ENCODE results near the gene MFAP4.

The MFAP4 gene

DNA sequence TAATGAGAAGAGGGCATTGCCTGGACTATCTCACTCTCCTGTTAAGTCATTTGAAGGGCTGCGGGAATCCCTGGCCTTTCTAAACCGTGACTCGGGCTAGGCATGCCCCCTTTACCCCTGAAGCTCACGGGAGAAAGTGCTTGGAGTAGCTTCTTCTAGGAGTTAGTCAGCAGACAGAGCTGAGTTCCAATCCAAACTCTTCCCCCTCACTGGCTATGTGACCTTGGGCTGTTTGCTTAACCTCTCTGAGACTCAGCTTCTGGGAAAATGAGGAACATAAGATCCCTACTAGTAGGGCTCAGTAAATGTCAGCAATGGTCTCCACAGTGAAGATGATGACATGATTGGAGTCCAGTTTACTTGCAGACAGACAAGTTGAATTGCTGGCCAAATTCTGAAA lies 18.8 kb downstream of the MFAP4 start:
- TF ChIP-seq TAF1 (IDR thresholded peaks at IDR 0.05; ENCODE audit: low read depth), result no peak
- TF ChIP-seq EGR1 (IDR thresholded peaks at IDR 0.05), result no peak
- TF ChIP-seq CEBPB (IDR thresholded peaks at IDR 0.05), result no peak
- TF ChIP-seq, protein P1, sequence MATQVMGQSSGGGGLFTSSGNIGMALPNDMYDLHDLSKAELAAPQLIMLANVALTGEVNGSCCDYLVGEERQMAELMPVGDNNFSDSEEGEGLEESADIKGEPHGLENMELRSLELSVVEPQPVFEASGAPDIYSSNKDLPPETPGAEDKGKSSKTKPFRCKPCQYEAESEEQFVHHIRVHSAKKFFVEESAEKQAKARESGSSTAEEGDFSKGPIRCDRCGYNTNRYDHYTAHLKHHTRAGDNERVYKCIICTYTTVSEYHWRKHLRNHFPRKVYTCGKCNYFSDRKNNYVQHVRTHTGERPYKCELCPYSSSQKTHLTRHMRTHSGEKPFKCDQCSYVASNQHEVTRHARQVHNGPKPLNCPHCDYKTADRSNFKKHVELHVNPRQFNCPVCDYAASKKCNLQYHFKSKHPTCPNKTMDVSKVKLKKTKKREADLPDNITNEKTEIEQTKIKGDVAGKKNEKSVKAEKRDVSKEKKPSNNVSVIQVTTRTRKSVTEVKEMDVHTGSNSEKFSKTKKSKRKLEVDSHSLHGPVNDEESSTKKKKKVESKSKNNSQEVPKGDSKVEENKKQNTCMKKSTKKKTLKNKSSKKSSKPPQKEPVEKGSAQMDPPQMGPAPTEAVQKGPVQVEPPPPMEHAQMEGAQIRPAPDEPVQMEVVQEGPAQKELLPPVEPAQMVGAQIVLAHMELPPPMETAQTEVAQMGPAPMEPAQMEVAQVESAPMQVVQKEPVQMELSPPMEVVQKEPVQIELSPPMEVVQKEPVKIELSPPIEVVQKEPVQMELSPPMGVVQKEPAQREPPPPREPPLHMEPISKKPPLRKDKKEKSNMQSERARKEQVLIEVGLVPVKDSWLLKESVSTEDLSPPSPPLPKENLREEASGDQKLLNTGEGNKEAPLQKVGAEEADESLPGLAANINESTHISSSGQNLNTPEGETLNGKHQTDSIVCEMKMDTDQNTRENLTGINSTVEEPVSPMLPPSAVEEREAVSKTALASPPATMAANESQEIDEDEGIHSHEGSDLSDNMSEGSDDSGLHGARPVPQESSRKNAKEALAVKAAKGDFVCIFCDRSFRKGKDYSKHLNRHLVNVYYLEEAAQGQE (IDR thresholded peaks at IDR 0.05; ENCODE audit: low read depth), result no peak
- no peak for TF ChIP-seq RAD21 (IDR thresholded peaks at IDR 0.05; ENCODE audit: low read depth)
- no peak for TF ChIP-seq CREB1 (IDR thresholded peaks at IDR 0.05; ENCODE audit: low read depth)
- no peak for TF ChIP-seq USF1 (IDR thresholded peaks at IDR 0.05)
- no peak for TF ChIP-seq TCF12 (IDR thresholded peaks at IDR 0.05; ENCODE audit: low read depth)
- no peak for TF ChIP-seq FOXM1 (IDR thresholded peaks at IDR 0.05; ENCODE audit: borderline replicate concordance, low read depth)
- TF ChIP-seq NFIC (IDR thresholded peaks at IDR 0.05), result no peak
- TF ChIP-seq ZBTB7A (IDR thresholded peaks at IDR 0.05; ENCODE audit: low read depth), result no peak
- no peak for TF ChIP-seq YY1 (IDR thresholded peaks at IDR 0.05; ENCODE audit: low read depth)
- no peak for TF ChIP-seq TEAD4 (IDR thresholded peaks at IDR 0.05)
- TF ChIP-seq EP300 (IDR thresholded peaks at IDR 0.05; ENCODE audit: borderline replicate concordance), result no peak

- TF ChIP-seq, protein P2, sequence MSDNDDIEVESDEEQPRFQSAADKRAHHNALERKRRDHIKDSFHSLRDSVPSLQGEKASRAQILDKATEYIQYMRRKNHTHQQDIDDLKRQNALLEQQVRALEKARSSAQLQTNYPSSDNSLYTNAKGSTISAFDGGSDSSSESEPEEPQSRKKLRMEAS (IDR thresholded peaks at IDR 0.05), result no peak
- TF ChIP-seq CEBPB (IDR thresholded peaks at IDR 0.05), result no peak
Observed at GRCh38 chr17:19366637-19366972, 20.4 kb downstream of the MFAP4 start.

DNA sequence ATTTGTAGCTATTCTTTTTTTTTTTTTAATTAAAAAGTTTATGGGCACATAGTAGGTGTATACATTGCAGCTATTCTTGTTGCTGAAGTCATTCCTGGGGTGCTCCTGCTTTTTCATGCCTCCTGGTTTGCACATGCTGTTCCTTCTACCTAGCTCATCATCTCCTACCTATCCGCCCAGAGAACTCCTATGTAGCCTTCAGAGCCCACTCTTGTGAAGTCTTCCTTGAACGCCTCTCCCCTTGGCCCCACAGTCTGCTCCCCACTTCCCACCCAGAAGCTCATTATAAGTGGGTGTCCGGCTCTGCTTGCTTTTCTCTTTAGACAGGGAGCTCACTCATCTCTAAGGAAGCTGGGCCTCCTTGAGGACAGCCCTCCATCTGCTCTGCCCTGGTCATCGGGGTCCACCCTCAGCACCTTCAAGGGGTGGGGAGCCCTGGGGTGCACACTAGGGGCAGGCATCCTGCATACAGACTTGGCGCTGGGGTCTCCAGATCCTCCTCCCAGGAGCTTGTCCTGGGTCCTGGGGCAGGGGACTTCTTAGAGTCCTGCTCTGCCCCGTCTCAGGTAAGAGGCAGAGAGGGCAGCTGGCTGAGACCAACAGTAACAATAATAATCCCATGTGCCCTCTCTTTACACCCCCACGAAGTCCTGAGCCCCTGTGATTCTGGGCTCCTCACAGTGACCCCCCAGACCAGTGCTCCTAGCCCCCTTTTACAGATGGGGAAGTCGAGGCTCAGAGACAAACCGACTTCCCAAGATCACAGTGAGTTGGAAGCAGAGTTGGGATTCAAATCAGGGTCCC lies 21.0 kb downstream of the MFAP4 start:
- no peak for TF ChIP-seq YY1 (IDR thresholded peaks at IDR 0.05; ENCODE audit: low read depth)
- TF ChIP-seq, protein P2 (IDR thresholded peaks at IDR 0.05), result no peak
- no peak for TF ChIP-seq CEBPB (IDR thresholded peaks at IDR 0.05)
- TF ChIP-seq TAF1 (IDR thresholded peaks at IDR 0.05; ENCODE audit: low read depth), result no peak
- TF ChIP-seq TEAD4 (IDR thresholded peaks at IDR 0.05), result no peak

GRCh38 chr17:19365499-19365817 lies 21.5 kb downstream of the MFAP4 start:
- TF ChIP-seq CEBPB (IDR thresholded peaks at IDR 0.05) (no peak), FOXM1 (IDR thresholded peaks at IDR 0.05; ENCODE audit: borderline replicate concordance, low read depth) (no peak), EP300 (IDR thresholded peaks at IDR 0.05; ENCODE audit: borderline replicate concordance) (no peak), EGR1 (IDR thresholded peaks at IDR 0.05) (no peak), TCF12 (IDR thresholded peaks at IDR 0.05; ENCODE audit: low read depth) (no peak)

DNA sequence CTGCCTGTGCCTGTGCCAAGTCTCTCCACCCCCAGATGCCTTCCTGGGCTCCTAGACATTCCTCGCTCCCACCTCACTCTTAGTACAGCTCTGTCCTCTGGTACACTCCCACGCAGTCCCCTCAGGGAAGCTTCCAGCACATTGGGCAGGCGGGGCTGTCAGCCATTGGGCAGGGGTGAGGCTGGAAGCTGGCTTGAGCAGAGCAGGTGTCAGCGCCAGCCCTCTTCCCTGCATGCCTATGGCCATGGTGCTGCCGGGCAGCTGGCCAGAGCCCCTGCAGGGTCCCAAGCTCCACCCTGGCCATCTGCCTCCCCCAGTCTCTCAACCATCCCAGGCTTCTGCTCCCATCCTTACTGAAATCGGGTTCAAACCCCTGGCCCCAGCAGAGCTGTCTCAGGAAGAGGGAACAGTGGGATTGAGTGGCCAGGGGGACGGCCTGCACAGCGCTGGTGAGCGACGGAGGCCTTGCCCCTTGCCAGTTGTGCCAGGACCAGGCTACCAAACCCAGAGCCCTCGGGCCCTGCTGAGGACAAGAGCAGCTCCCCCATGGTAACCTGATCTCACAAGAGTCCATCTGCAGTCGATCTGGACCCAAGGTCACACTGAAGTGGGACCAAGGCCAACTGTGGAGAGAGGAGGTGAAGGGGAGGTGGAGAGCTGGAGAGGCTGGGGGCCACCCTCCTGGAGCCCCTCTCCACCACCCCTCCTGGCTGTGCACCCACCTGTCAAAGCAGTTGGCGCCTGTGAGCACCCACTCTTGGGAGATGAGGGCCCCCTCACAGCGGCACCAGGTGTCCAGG lies 22.1 kb downstream of the MFAP4 start:
- TF ChIP-seq USF1 (IDR thresholded peaks at IDR 0.05), result no peak
- peak; percentile 91 for TF ChIP-seq EGR1 (IDR thresholded peaks at IDR 0.05)
- TF ChIP-seq RAD21 (IDR thresholded peaks at IDR 0.05; ENCODE audit: low read depth), result no peak
- TF ChIP-seq YY1 (IDR thresholded peaks at IDR 0.05; ENCODE audit: low read depth), result no peak
- peak; percentile 64; the same call in 1 of the 2 replicates for TF ChIP-seq ZBTB7A (IDR thresholded peaks at IDR 0.05; ENCODE audit: low read depth)
- TF ChIP-seq CREB1 (IDR thresholded peaks at IDR 0.05; ENCODE audit: low read depth), result no peak
- no peak for TF ChIP-seq FOXM1 (IDR thresholded peaks at IDR 0.05; ENCODE audit: borderline replicate concordance, low read depth)
- no peak for TF ChIP-seq TCF12 (IDR thresholded peaks at IDR 0.05; ENCODE audit: low read depth)
- no peak for TF ChIP-seq CEBPB (IDR thresholded peaks at IDR 0.05)
- peak; percentile 64; the same call in 1 of the 2 replicates for TF ChIP-seq NFIC (IDR thresholded peaks at IDR 0.05)
- TF ChIP-seq EP300 (IDR thresholded peaks at IDR 0.05; ENCODE audit: borderline replicate concordance), result no peak
- TF ChIP-seq TAF1 (IDR thresholded peaks at IDR 0.05; ENCODE audit: low read depth), result no peak
- TF ChIP-seq, protein P2 (IDR thresholded peaks at IDR 0.05), result 0 out of 2 replicates have a peak, but pooled peaks have one; percentile 15

DNA sequence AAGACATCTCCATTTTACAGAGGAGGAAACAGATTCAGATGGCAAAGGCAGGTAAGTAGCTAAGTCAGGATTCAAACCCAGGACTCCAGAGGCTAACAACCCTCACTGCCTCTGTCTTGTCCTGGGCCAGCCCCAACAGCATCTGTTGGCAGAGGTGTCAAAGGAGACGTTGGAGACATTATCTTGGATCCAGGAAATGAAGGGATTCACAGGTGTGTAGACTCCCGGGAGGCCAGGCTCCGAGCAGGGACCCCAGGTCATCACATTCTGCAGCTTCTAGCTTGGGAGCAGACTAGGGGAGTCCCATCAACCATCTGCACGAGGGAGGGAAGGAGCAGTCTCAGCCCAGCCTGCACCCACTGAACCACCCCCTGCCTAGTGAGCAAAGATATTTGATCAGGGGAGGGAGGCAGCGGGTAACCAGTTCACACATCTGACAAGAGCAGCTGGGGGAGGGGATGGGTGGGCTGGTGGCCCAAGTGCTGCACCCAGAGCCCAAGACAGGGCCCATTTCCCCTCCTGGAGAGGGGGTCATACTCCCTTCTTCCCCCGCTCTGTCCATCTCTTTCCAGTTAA lies 23.4 kb downstream of the MFAP4 start:
- no peak for TF ChIP-seq NFIC (IDR thresholded peaks at IDR 0.05)
- no peak for TF ChIP-seq EP300 (IDR thresholded peaks at IDR 0.05; ENCODE audit: borderline replicate concordance)
- TF ChIP-seq YY1 (IDR thresholded peaks at IDR 0.05; ENCODE audit: low read depth), result no peak
- no peak for TF ChIP-seq USF1 (IDR thresholded peaks at IDR 0.05)
- TF ChIP-seq FOXM1 (IDR thresholded peaks at IDR 0.05; ENCODE audit: borderline replicate concordance, low read depth), result no peak
- TF ChIP-seq ZBTB7A (IDR thresholded peaks at IDR 0.05; ENCODE audit: low read depth), result no peak
- TF ChIP-seq TEAD4 (IDR thresholded peaks at IDR 0.05), result no peak
- no peak for TF ChIP-seq CREB1 (IDR thresholded peaks at IDR 0.05; ENCODE audit: low read depth)
- TF ChIP-seq RAD21 (IDR thresholded peaks at IDR 0.05; ENCODE audit: low read depth), result no peak
- no peak for TF ChIP-seq EGR1 (IDR thresholded peaks at IDR 0.05)
- TF ChIP-seq, protein P2 (IDR thresholded peaks at IDR 0.05), result no peak
- TF ChIP-seq TAF1 (IDR thresholded peaks at IDR 0.05; ENCODE audit: low read depth), result no peak
- TF ChIP-seq CEBPB (IDR thresholded peaks at IDR 0.05), result no peak
- TF ChIP-seq, protein P1 (IDR thresholded peaks at IDR 0.05; ENCODE audit: low read depth), result no peak
- no peak for TF ChIP-seq TCF12 (IDR thresholded peaks at IDR 0.05; ENCODE audit: low read depth)
